HEK293 (cell line): ENCODE measurements around the gene EIF3B.

Experiments used
- FEZF1 ChIP-seq: fragments of 450-650 bp; formaldehyde crosslinking; IDR thresholded peaks from 2 replicates; pipeline ENCODE4 v1.5.1; 2016; ENCODE audit warnings: missing biosample characterization, missing genetic modification characterization
- HOXA7 ChIP-seq: sonication (generic); formaldehyde crosslinking; IDR thresholded peaks from 2 replicates; pipeline ENCODE4 v1.8.1; 2022; ENCODE audit warnings: missing genetic modification reagents, borderline replicate concordance
- KLF16 ChIP-seq: fragments of 450-650 bp; formaldehyde crosslinking; IDR thresholded peaks from 2 replicates; pipeline ENCODE4 v1.5.1; 2017; ENCODE audit warnings: missing biosample characterization, missing genetic modification characterization
- PRDM10 ChIP-seq: fragments of 450-650 bp; formaldehyde crosslinking; IDR thresholded peaks from 2 replicates; pipeline ENCODE4 v1.5.1; 2016; ENCODE audit warnings: missing biosample characterization, missing genetic modification characterization
- SP2 ChIP-seq: fragments of 450-650 bp; formaldehyde crosslinking; IDR thresholded peaks from 2 replicates; pipeline ENCODE4 v1.5.1; 2016; ENCODE audit warnings: missing biosample characterization, missing genetic modification characterization
- SP3 ChIP-seq: fragments of 450-650 bp; formaldehyde crosslinking; IDR thresholded peaks from 2 replicates; pipeline ENCODE4 v1.5.1; 2016; ENCODE audit warnings: missing biosample characterization, missing genetic modification characterization
- SP7 ChIP-seq: fragments of 450-650 bp; formaldehyde crosslinking; IDR thresholded peaks from 2 replicates; pipeline ENCODE4 v1.5.1; 2016; ENCODE audit warnings: missing biosample characterization, missing genetic modification characterization
- TCF7L2 ChIP-seq: IDR thresholded peaks from 2 replicates; pipeline ENCODE4 v1.6.1; 2011; ENCODE audit warnings: low read depth, mild to moderate bottlenecking, inconsistent platforms, low read length, moderate library complexity, borderline replicate concordance
- WT1 ChIP-seq: fragments of 450-650 bp; formaldehyde crosslinking; IDR thresholded peaks from 2 replicates; pipeline ENCODE4 v1.5.1; 2016; ENCODE audit warnings: missing biosample characterization, missing genetic modification characterization
- ZBTB8A ChIP-seq: fragments of 450-650 bp; formaldehyde crosslinking; IDR thresholded peaks from 2 replicates; pipeline ENCODE4 v1.5.1; 2016; ENCODE audit warnings: missing biosample characterization, missing genetic modification characterization
- ZNF211 ChIP-seq: fragments of 450-650 bp; formaldehyde crosslinking; IDR thresholded peaks from 2 replicates; pipeline ENCODE4 v1.5.1; 2016; ENCODE audit warnings: low read depth, missing biosample characterization, missing genetic modification characterization
- ZNF223 ChIP-seq: fragments of 450-650 bp; formaldehyde crosslinking; IDR thresholded peaks from 2 replicates; pipeline ENCODE4 v1.5.1; 2016; ENCODE audit warnings: missing biosample characterization, missing genetic modification characterization
- ZNF274 ChIP-seq, 2 experiments: fragments of 200-500 bp in 1 of 2; fragments of 450-650 bp in 1 of 2; sonication (Bioruptor generic) in 1 of 2; formaldehyde crosslinking in 1 of 2; IDR thresholded peaks; 2 replicates each; pipeline versions ENCODE4 v1.5.1 to v1.6.1; 2014 to 2016; ENCODE audit warnings: borderline replicate concordance in 1 of 2, inconsistent platforms in 1 of 2, low read length in 1 of 2, missing biosample characterization in 1 of 2, missing genetic modification characterization in 1 of 2
- ZNF354C ChIP-seq: fragments of 450-650 bp; formaldehyde crosslinking; IDR thresholded peaks from 2 replicates; pipeline ENCODE4 v1.5.1; 2016; ENCODE audit warnings: missing biosample characterization, missing genetic modification characterization, low read depth, borderline replicate concordance
- ZNF544 ChIP-seq: fragments of 450-650 bp; formaldehyde crosslinking; IDR thresholded peaks from 2 replicates; pipeline ENCODE4 v1.5.0; 2017; ENCODE audit warnings: missing biosample characterization, missing genetic modification characterization
- ZNF580 ChIP-seq: fragments of 450-650 bp; formaldehyde crosslinking; IDR thresholded peaks from 2 replicates; pipeline ENCODE4 v1.5.1; 2016; ENCODE audit warnings: missing biosample characterization, missing genetic modification characterization
- ZNF629 ChIP-seq: fragments of 450-650 bp; formaldehyde crosslinking; IDR thresholded peaks from 2 replicates; pipeline ENCODE4 v1.5.1; 2017; ENCODE audit warnings: missing biosample characterization, missing genetic modification characterization
- ZNF843 ChIP-seq: fragments of 450-650 bp; formaldehyde crosslinking; IDR thresholded peaks from 2 replicates; pipeline ENCODE4 v1.5.1; 2016; ENCODE audit warnings: missing biosample characterization, missing genetic modification characterization
- TF ChIP-seq, protein P1 (sequence below): fragments of 450-650 bp; formaldehyde crosslinking; IDR thresholded peaks from 2 replicates; pipeline ENCODE4 v1.5.1; 2016; ENCODE audit warnings: missing biosample characterization, missing genetic modification characterization, low read depth
- TF ChIP-seq, protein P2 (sequence below): fragments of 450-650 bp; formaldehyde crosslinking; IDR thresholded peaks from 2 replicates; pipeline ENCODE4 v1.5.1; 2016; ENCODE audit warnings: missing biosample characterization, missing genetic modification characterization

Gene EIF3B

DNA sequence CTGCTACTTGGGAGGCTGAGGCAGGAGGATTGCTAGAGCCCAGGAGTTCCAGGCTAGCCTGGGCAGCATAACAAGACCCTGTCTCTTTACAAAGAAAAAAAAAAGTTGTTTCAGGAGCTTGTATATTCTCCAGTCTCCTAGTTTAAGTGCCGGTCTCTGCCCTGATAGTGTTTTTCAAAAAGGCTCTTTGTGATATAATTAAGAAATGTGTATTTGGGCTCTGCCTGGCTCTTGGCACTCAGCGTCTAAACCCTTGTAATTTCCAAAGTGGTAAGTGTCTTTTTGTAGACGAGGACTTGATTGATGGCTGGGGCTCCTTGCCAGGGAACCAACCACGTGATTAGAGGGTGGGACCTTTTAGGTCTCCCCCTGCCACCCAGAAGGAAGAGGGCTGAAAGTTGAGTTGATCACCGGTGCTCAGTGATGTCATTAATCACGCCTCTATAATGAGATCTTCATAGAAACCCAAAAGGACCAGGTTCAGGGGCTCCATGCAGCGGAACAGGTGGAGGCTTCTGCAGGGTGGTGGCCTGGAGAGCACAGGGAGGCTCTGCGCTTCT, 4.4 kb downstream of the EIF3B start (continued):
- TF ChIP-seq, protein P1, sequence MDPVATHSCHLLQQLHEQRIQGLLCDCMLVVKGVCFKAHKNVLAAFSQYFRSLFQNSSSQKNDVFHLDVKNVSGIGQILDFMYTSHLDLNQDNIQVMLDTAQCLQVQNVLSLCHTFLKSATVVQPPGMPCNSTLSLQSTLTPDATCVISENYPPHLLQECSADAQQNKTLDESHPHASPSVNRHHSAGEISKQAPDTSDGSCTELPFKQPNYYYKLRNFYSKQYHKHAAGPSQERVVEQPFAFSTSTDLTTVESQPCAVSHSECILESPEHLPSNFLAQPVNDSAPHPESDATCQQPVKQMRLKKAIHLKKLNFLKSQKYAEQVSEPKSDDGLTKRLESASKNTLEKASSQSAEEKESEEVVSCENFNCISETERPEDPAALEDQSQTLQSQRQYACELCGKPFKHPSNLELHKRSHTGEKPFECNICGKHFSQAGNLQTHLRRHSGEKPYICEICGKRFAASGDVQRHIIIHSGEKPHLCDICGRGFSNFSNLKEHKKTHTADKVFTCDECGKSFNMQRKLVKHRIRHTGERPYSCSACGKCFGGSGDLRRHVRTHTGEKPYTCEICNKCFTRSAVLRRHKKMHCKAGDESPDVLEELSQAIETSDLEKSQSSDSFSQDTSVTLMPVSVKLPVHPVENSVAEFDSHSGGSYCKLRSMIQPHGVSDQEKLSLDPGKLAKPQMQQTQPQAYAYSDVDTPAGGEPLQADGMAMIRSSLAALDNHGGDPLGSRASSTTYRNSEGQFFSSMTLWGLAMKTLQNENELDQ (tag by site-specific recombination), result no peak
- TF ChIP-seq SP3 (tag by site-specific recombination), result no peak
- no peak for TF ChIP-seq ZNF274 (IDR thresholded peaks at IDR 0.05; ENCODE audit: low read length)
- no peak for TF ChIP-seq ZNF274 (tag by site-specific recombination; IDR thresholded peaks at IDR 0.05; ENCODE audit: borderline replicate concordance)
- TF ChIP-seq SP7 (tag by site-specific recombination), result peak; percentile 76
- no peak for TF ChIP-seq WT1 (tag by site-specific recombination)
- TF ChIP-seq, protein P2, sequence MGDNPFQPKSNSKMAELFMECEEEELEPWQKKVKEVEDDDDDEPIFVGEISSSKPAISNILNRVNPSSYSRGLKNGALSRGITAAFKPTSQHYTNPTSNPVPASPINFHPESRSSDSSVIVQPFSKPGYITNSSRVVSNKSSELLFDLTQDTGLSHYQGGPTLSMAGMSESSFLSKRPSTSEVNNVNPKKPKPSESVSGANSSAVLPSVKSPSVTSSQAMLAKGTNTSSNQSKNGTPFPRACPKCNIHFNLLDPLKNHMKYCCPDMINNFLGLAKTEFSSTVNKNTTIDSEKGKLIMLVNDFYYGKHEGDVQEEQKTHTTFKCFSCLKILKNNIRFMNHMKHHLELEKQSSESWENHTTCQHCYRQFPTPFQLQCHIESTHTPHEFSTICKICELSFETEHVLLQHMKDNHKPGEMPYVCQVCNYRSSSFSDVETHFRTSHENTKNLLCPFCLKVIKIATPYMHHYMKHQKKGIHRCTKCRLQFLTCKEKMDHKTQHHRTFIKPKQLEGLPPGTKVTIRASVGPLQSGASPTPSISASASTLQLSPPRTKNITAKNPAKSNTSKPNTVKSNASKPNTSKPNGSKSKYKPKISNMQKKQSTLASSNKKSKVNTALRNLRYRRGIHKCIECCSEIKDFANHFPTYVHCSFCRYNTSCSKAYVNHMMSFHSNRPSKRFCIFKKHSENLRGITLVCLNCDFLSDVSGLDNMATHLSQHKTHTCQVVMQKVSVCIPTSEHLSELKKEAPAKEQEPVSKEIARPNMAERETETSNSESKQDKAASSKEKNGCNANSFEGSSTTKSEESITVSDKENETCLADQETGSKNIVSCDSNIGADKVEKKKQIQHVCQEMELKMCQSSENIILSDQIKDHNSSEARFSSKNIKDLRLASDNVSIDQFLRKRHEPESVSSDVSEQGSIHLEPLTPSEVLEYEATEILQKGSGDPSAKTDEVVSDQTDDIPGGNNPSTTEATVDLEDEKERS (tag by site-specific recombination), result no peak
- TF ChIP-seq ZNF223 (tag by site-specific recombination), result no peak
- TF ChIP-seq ZNF544, result no peak
- no peak for TF ChIP-seq TCF7L2
- 0 out of 2 replicates have a peak, but pooled peaks have one; percentile 33 for TF ChIP-seq PRDM10 (tag by site-specific recombination)
- no peak for TF ChIP-seq ZNF211 (tag by site-specific recombination)
- TF ChIP-seq ZBTB8A (tag by site-specific recombination), result peak; percentile 48
- TF ChIP-seq ZNF629 (tag by site-specific recombination), result peak; percentile 52
- peak; percentile 18; the same call in 1 of the 2 replicates for TF ChIP-seq SP2
- no peak for TF ChIP-seq ZNF843 (tag by site-specific recombination)
- no peak for TF ChIP-seq ZNF354C
- TF ChIP-seq KLF16 (tag by site-specific recombination), result no peak
- no peak for TF ChIP-seq ZNF580
- TF ChIP-seq HOXA7 (CRISPR knock-in tag), result no peak
- peak; percentile 25; the same call in 1 of the 2 replicates for TF ChIP-seq FEZF1 (tag by site-specific recombination)
